Neural cell (in vitro differentiated cells): ENCODE measurements around the gene EVA1A. TPM values are rescaled to one million over a fixed set of nuclear protein-coding genes. Genes with fewer than 3 reads are reported as not detected.

Experiments used
- H2AFZ ChIP-seq: fragments of 200-600, 300-800 bp; sonication (generic), shearing (Covaris generic); 2 replicates; pipeline ENCODE4 v1.6.0; 2014; ENCODE audit warnings: low read depth, mild to moderate bottlenecking, antibody characterized with exemption, low read length, moderate library complexity
- H3F3A ChIP-seq: fragments of 200-600 bp; shearing (Covaris generic); 2 replicates; pipeline ENCODE4 v1.6.1; 2016; ENCODE audit warnings: mild to moderate bottlenecking, moderate library complexity, mixed read lengths, antibody characterized with exemption, low read length; ENCODE audit not compliant: insufficient read depth, poor library complexity, severe bottlenecking
- H3K27ac ChIP-seq: fragments of 200-600, 300-800 bp; sonication (generic), shearing (Covaris generic); 2 replicates; pipeline ENCODE4 v1.5.1; 2014; ENCODE audit warnings: mild to moderate bottlenecking, low read length, moderate library complexity
- H3K27me3 ChIP-seq: fragments of 300-800, 200-600 bp; sonication (generic), shearing (Covaris generic); 2 replicates; pipeline ENCODE4 v1.6.0; 2014; ENCODE audit warnings: mild to moderate bottlenecking, low read depth, low read length, moderate library complexity; ENCODE audit not compliant: insufficient read depth
- H3K36me3 ChIP-seq: fragments of 300-800, 200-600 bp; sonication (generic), shearing (Covaris generic); 2 replicates; pipeline ENCODE4 v1.5.1; 2014; ENCODE audit warnings: mild to moderate bottlenecking, antibody characterized with exemption, low read length, moderate library complexity; ENCODE audit not compliant: insufficient read depth
- H3K4me2 ChIP-seq: fragments of 300-800, 200-600 bp; sonication (generic), shearing (Covaris generic); 2 replicates; pipeline ENCODE4 v1.6.0; 2014; ENCODE audit warnings: mild to moderate bottlenecking, low read length
- H3K4me3 ChIP-seq: fragments of 300-800, 200-600 bp; sonication (generic), shearing (Covaris generic); 2 replicates; pipeline ENCODE4 v1.5.1; 2014; ENCODE audit warnings: mild to moderate bottlenecking, low read length, moderate library complexity
- H3K79me2 ChIP-seq: fragments of 200-600 bp; shearing (Covaris generic); replicated peaks from 2 replicates; pipeline ENCODE4 v1.6.0; 2014; ENCODE audit warnings: mild to moderate bottlenecking, low read length, moderate library complexity; ENCODE audit not compliant: insufficient read depth
- H3K9ac ChIP-seq: fragments of 300-800, 200-600 bp; sonication (generic), shearing (Covaris generic); 2 replicates; pipeline ENCODE4 v1.6.1; 2016; ENCODE audit warnings: mild to moderate bottlenecking, low read length, mixed read lengths
- H3K9me2 ChIP-seq: fragments of 200-600 bp; shearing (Covaris generic); 2 replicates; pipeline ENCODE4 v1.6.1; 2016; ENCODE audit warnings: mild to moderate bottlenecking, low read length, mixed read lengths; ENCODE audit not compliant: insufficient read depth
- H3K9me3 ChIP-seq: fragments of 200-600, 300-800 bp; sonication (generic), shearing (Covaris generic); 2 replicates; pipeline ENCODE4 v1.6.1; 2016; ENCODE audit warnings: mild to moderate bottlenecking, mixed run types, low read length, moderate library complexity, mixed read lengths
- H4K20me1 ChIP-seq: fragments of 200-600 bp; shearing (Covaris generic); 2 replicates; pipeline ENCODE4 v1.6.1; 2016; ENCODE audit warnings: mild to moderate bottlenecking, mixed run types; ENCODE audit not compliant: insufficient read depth
- CTCF ChIP-seq: fragments of 450-650 bp; IDR thresholded peaks from 2 replicates; pipeline ENCODE4 v1.5.1; 2014; ENCODE audit warnings: antibody characterized with exemption, mild to moderate bottlenecking, moderate library complexity; ENCODE audit not compliant: poor library complexity, severe bottlenecking
- EP300 ChIP-seq: fragments of 450-650 bp; conservative IDR thresholded peaks from 2 replicates; pipeline ENCODE4 v1.6.1; 2014; ENCODE audit warnings: antibody characterized with exemption, mild to moderate bottlenecking, moderate library complexity; ENCODE audit not compliant: poor library complexity, severe bottlenecking
- EZH2 ChIP-seq: fragments of 200-600, 300-800 bp; shearing (Covaris generic), sonication (generic); IDR thresholded peaks from 2 replicates; pipeline ENCODE4 v1.6.1; 2014; ENCODE audit warnings: antibody characterized with exemption, low read length, borderline replicate concordance, mild to moderate bottlenecking; ENCODE audit not compliant: insufficient read depth, poor library complexity, severe bottlenecking
- MXI1 ChIP-seq: fragments of 450-650 bp; conservative IDR thresholded peaks from 2 replicates; pipeline ENCODE4 v1.6.1; 2014; ENCODE audit warnings: antibody characterized with exemption, mild to moderate bottlenecking; ENCODE audit not compliant: poor library complexity, severe bottlenecking
- POLR2AphosphoS5 ChIP-seq: IDR thresholded peaks from 2 replicates; pipeline ENCODE4 v1.6.1; 2012
- RAD21 ChIP-seq: fragments of 450-650 bp; conservative IDR thresholded peaks from 2 replicates; pipeline ENCODE4 v1.6.1; 2014; ENCODE audit warnings: antibody characterized with exemption, mild to moderate bottlenecking, moderate library complexity
- REST ChIP-seq: IDR thresholded peaks from 2 replicates; pipeline ENCODE4 v1.6.1; 2012; ENCODE audit warnings: borderline replicate concordance
- SMC3 ChIP-seq: fragments of 450-650 bp; conservative IDR thresholded peaks from 2 replicates; pipeline ENCODE4 v1.6.1; 2014; ENCODE audit warnings: antibody characterized with exemption, mild to moderate bottlenecking, moderate library complexity; ENCODE audit not compliant: poor library complexity
- polyA plus RNA-seq: library from polyadenylated mRNA; depleted of rRNA; stranded (reverse); fragments of >200 nt; gene quantifications from 2 replicates; pipeline ENCODE4 v1.2.3, GENCODE V29; 2014
- small RNA-seq, 3 experiments: library from RNA; depleted of rRNA; stranded (forward); fragments of <200 nt; gene quantifications; one replicate each; pipeline ENCODE3, GENCODE V24; 2012

The EVA1A gene
- polyA plus RNA-seq, 1 donor from 2014 or later = not detected

GRCh38 chr2:75450068-75450467 lies 110.7 kb downstream of the EVA1A start:
- TF ChIP-seq EZH2 = no peak
- no peak for TF ChIP-seq CTCF
- TF ChIP-seq POLR2AphosphoS5 = no peak
- TF ChIP-seq SMC3 = no peak
- TF ChIP-seq RAD21 = no peak
- no peak for TF ChIP-seq EP300
- TF ChIP-seq REST = no peak
- no peak for TF ChIP-seq MXI1
- no peaks in the 10 kb centered on the region for H3K79me2 ChIP-seq
- H3K27ac ChIP-seq = no peak overlapping the region
- no peaks in the 10 kb centered on the region for H3F3A ChIP-seq
- no peaks in the 10 kb centered on the region for H4K20me1 ChIP-seq
- H3K9me3 ChIP-seq = no peaks in the 10 kb centered on the region
- no peak overlapping the region for H3K9ac ChIP-seq
- H3K9me2 ChIP-seq = no peaks in the 10 kb centered on the region
- H3K4me2 ChIP-seq = no peak overlapping the region
- H2AFZ ChIP-seq = no peak overlapping the region
- no peaks in the 10 kb centered on the region for H3K27me3 ChIP-seq
- H3K4me3 ChIP-seq = no peak overlapping the region
- H3K36me3 ChIP-seq = no peaks in the 10 kb centered on the region

- Histone ChIP-seq H4K20me1 (no peaks in the 10 kb centered on the region), H3K79me2 (no peaks in the 10 kb centered on the region), H3K9ac (no peak overlapping the region), H3K4me2 (no peak overlapping the region), H3K4me3 (no peak overlapping the region), H2AFZ (no peak overlapping the region), H3K27me3 (no peaks in the 10 kb centered on the region), H3K9me2 (no peaks in the 10 kb centered on the region), H3K27ac (no peak overlapping the region), H3F3A (no peaks in the 10 kb centered on the region), H3K9me3 (no peaks in the 10 kb centered on the region), H3K36me3 (no peaks in the 10 kb centered on the region)
- no peak for TF ChIP-seq SMC3
- no peak for TF ChIP-seq MXI1
- TF ChIP-seq EP300 = no peak
- TF ChIP-seq RAD21 = no peak
Observed at GRCh38 chr2:75447176-75447575, 113.6 kb downstream of the EVA1A start.

Small RNA genes within 50 kb of the gene (small RNA-seq; reads per million reads assigned to genes)
- gene RF01233 = 0 reads per million in 3 experiments

Other genes starting within 250 kb of the EVA1A start
- gene MRPL19, start 85.8 kb upstream of the EVA1A start, polyA plus RNA-seq = 28.1 and 36.7 TPM in 2 replicates
- gene GCFC2, start 150.0 kb upstream of the EVA1A start, polyA plus RNA-seq = 2.5 and 5.1 TPM in 2 replicates